ENCODE data around the gene AKAP8L. TPM values are rescaled to one million over a fixed set of nuclear protein-coding genes. Genes with fewer than 3 reads are reported as not detected.

The AKAP8L gene
- total RNA-seq, 4 donors from 2014 or later = 33.9 to 90.2 (median 63.4) TPM

DNA sequence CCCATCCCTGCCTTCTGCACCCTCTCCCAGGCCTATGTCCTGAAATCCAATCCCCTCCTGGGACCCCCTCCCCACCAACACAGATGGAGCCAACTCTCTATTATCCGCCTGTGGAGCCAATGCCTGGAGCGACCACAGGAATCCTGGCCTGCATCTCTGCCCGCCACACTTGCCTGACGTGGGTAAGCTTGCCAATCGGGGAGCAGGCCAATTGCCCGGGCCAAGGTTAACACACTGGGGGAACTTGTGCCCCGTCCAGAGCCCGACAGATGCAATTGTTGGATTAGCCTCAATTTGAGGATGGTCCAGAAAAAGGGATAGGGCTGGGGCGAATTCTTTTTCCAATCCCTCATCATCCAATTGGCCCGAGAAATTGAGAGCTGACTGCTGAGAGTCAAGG lies 25.1 kb upstream of the AKAP8L start:
- Histone ChIP-seq H3K27me3 (no peaks in the 10 kb centered on the region), H3K9me3 (no peaks in the 10 kb centered on the region), H3K27ac (no peak overlapping the region), H3K4me3 (no peak overlapping the region), H3K4me1 (peaks cover under 1 to 12% (median 2%) of the 10 kb centered on the region in 3 donors), H3K36me3 (peaks cover 0 to 6% (median 0%) of the 10 kb centered on the region in 3 donors)
- intact Hi-C loops (cut with DNase I) = no loop called here
- DNase-seq = no peak
- WGBS, 2 donors = 33 to 39% methylated on average over 5 to 7 of the region's 10 CpGs
- no peak for TF ChIP-seq POLR2A (IDR thresholded peaks at IDR 0.05)
- TF ChIP-seq, protein P1, sequence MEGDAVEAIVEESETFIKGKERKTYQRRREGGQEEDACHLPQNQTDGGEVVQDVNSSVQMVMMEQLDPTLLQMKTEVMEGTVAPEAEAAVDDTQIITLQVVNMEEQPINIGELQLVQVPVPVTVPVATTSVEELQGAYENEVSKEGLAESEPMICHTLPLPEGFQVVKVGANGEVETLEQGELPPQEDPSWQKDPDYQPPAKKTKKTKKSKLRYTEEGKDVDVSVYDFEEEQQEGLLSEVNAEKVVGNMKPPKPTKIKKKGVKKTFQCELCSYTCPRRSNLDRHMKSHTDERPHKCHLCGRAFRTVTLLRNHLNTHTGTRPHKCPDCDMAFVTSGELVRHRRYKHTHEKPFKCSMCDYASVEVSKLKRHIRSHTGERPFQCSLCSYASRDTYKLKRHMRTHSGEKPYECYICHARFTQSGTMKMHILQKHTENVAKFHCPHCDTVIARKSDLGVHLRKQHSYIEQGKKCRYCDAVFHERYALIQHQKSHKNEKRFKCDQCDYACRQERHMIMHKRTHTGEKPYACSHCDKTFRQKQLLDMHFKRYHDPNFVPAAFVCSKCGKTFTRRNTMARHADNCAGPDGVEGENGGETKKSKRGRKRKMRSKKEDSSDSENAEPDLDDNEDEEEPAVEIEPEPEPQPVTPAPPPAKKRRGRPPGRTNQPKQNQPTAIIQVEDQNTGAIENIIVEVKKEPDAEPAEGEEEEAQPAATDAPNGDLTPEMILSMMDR (IDR thresholded peaks at IDR 0.05) = no peak

- WGBS, 2 donors = 85 to 98% methylated on average over 3 of the region's 3 CpGs
- Histone ChIP-seq H3K4me1 (peaks cover 0 to 8% (median 3%) of the 10 kb centered on the region in 3 donors), H3K9me3 (no peaks in the 10 kb centered on the region), H3K27me3 (no peaks in the 10 kb centered on the region), H3K27ac (no peak overlapping the region), H3K4me3 (no peak overlapping the region), H3K36me3 (peaks cover 0 to 6% (median 0%) of the 10 kb centered on the region in 3 donors)
- DNase-seq = no peak
- intact Hi-C loops (cut with DNase I) = no loop called here
- no peak for TF ChIP-seq POLR2A (IDR thresholded peaks at IDR 0.05)
- TF ChIP-seq, protein P1 (IDR thresholded peaks at IDR 0.05) = no peak
Measured at GRCh38 chr19:15443325-15443724, 24.5 kb upstream of the AKAP8L start.

DNA sequence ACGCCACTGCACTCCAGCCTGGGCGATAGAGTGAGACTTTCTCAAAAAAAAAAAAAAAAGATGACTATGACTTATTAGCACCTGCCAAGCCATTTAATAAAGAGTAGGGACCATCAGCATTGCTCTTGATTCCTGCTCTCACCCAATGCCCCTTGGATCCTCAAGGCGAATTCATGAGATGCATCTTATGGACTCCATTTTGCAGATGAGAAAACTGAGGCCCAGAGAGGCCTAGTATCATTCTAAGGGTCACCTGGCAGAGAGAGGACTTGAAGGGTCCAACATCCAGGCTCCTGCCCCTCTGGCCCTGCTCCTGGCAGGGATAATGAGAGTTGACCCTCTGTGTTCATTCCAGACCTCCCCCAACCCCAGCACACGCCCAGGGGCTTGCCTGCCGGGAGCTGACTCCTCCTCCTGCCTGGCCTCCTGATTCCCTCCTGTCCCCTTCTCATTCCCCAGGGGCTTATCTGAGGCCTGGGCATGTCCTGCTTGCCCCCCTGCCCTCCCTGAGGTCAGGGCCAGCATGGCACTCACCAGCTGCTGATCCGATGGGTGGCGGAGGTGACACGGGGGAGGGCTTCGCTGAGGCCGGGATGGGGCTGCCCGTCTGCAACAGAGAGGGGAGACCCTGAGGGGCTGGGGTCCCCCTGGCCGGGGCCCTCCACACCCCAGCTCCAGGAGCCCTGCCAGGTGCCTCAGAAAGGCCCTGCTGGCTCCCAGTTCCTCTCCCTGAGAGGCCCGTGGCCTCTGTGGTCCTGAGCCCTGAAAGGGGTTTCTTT lies 23.5 kb upstream of the AKAP8L start:
- H3K4me3 ChIP-seq = no peak overlapping the region
- no peak for DNase-seq
- intact Hi-C loops (cut with DNase I) = no loop called here
- peaks cover 0 to 17% (median 11%) of the 10 kb centered on the region in 3 donors for H3K4me1 ChIP-seq
- H3K27ac ChIP-seq = no peak overlapping the region
- no peaks in the 10 kb centered on the region for H3K9me3 ChIP-seq
- no peaks in the 10 kb centered on the region for H3K27me3 ChIP-seq
- peaks cover 0 to 6% (median 0%) of the 10 kb centered on the region in 3 donors for H3K36me3 ChIP-seq
- TF ChIP-seq POLR2A (IDR thresholded peaks at IDR 0.05) = no peak
- TF ChIP-seq, protein P1 (IDR thresholded peaks at IDR 0.05) = no peak
- 79 to 87% methylated on average over 3 to 6 of the region's 13 CpGs for WGBS, 2 donors

DNA sequence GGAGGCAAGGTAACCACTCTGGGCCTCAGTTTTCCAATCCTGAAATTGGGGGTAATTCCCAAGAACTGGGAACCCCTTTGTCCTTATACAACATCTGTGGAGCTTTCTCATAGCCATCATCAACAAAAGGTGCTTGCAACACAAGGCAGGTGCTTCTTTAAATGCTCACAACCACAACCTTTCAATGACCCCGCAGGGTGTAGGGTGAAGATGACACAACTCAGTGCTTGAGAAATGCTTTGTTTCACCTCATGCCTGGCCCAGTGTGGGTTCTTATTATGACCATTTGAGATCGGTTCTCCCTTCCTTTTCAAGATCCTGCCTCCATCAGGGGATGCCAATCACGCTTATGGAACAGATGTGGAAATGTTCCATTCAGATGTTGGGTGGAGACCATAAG lies 22.5 kb upstream of the AKAP8L start:
- Histone ChIP-seq H3K4me1 (peaks cover 0 to 28% (median 19%) of the 10 kb centered on the region in 3 donors), H3K27ac (no peak overlapping the region), H3K36me3 (peaks cover 0 to 6% (median 0%) of the 10 kb centered on the region in 3 donors), H3K4me3 (no peak overlapping the region), H3K27me3 (no peaks in the 10 kb centered on the region), H3K9me3 (no peaks in the 10 kb centered on the region)
- DNase-seq = no peak
- 61 to 89% methylated on average over 3 of the region's 3 CpGs for WGBS, 2 donors
- no peak for TF ChIP-seq POLR2A (IDR thresholded peaks at IDR 0.05)
- TF ChIP-seq, protein P1 (IDR thresholded peaks at IDR 0.05) = no peak
- intact Hi-C loops (cut with DNase I) = no loop called here

GRCh38 chr19:15439821-15440641 lies 21.2 kb upstream of the AKAP8L start:
- H3K9me3 ChIP-seq = no peaks in the 10 kb centered on the region
- H3K4me1 ChIP-seq = peaks cover 0 to 29% (median 19%) of the 10 kb centered on the region in 3 donors
- no peak for TF ChIP-seq POLR2A (IDR thresholded peaks at IDR 0.05)
- TF ChIP-seq, protein P1 (IDR thresholded peaks at IDR 0.05) = no peak
- no peak overlapping the region for H3K27ac ChIP-seq
- H3K27me3 ChIP-seq = no peaks in the 10 kb centered on the region
- no peak overlapping the region for H3K4me3 ChIP-seq
- WGBS, 2 donors = 84 to 86% methylated on average over 6 to 7 of the region's 38 CpGs
- intact Hi-C loops (cut with DNase I) = no loop called here
- peaks cover 0 to 6% (median 0%) of the 10 kb centered on the region in 3 donors for H3K36me3 ChIP-seq
- no peak for DNase-seq

All from esophagus squamous epithelium (tissue), 5 donors.